ENCODE results near the gene EPRS1. TPM values are rescaled to one million over a fixed set of nuclear protein-coding genes. Genes with fewer than 3 reads are reported as not detected.

Gene EPRS1
- total RNA-seq, 4 donors from 2014 or later, result 16.8 to 101 (median 52.2) TPM

DNA sequence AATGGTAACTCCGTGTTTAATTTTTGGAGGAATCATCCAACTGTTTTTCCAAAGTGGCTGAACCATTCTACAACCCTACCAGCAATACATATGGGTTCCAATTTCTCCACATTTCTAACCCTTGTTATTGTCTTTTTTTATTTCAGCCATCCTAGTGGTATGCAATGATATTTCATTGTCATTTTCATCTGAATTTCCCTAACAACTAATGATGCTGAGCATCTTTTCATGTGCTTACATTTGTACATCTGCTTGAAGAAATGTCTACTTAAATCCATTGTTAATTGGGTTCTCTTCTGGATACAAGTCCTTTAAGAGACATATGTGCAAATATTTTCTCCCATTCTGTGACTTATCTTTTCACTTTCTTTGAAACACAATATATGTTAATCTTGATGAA, 43.3 kb downstream of the EPRS1 start:
- intact Hi-C loops (cut with DNase I; ENCODE audit: low total_unique reads), result no loop called here
- H3K36me3 ChIP-seq, result no peaks in the 10 kb centered on the region

GRCh38 chr1:220001095-220001501, 45.2 kb downstream of the EPRS1 start:
- Histone ChIP-seq H3K27me3 (no peaks in the 10 kb centered on the region), H3K4me3 (no peak overlapping the region), H3K27ac (no peak overlapping the region), H3K36me3 (no peaks in the 10 kb centered on the region), H3K4me1 (no peaks in the 10 kb centered on the region), H3K9me3 (no peaks in the 10 kb centered on the region)
- TF ChIP-seq, protein P1, sequence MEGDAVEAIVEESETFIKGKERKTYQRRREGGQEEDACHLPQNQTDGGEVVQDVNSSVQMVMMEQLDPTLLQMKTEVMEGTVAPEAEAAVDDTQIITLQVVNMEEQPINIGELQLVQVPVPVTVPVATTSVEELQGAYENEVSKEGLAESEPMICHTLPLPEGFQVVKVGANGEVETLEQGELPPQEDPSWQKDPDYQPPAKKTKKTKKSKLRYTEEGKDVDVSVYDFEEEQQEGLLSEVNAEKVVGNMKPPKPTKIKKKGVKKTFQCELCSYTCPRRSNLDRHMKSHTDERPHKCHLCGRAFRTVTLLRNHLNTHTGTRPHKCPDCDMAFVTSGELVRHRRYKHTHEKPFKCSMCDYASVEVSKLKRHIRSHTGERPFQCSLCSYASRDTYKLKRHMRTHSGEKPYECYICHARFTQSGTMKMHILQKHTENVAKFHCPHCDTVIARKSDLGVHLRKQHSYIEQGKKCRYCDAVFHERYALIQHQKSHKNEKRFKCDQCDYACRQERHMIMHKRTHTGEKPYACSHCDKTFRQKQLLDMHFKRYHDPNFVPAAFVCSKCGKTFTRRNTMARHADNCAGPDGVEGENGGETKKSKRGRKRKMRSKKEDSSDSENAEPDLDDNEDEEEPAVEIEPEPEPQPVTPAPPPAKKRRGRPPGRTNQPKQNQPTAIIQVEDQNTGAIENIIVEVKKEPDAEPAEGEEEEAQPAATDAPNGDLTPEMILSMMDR (IDR thresholded peaks at IDR 0.05), result no peak
- TF ChIP-seq POLR2A (IDR thresholded peaks at IDR 0.05), result no peak
- intact Hi-C loops (cut with DNase I; ENCODE audit: low total_unique reads), result no loop called here
- no peak for DNase-seq

More for the DNA sequence above, 43.3 kb downstream of the EPRS1 start:
- Histone ChIP-seq H3K9me3 (no peaks in the 10 kb centered on the region), H3K4me3 (no peak overlapping the region), H3K4me1 (no peaks in the 10 kb centered on the region), H3K27ac (no peak overlapping the region), H3K27me3 (no peaks in the 10 kb centered on the region)
- no peak for DNase-seq
- TF ChIP-seq POLR2A (IDR thresholded peaks at IDR 0.05), result no peak
- TF ChIP-seq, protein P1 (IDR thresholded peaks at IDR 0.05), result no peak

DNA sequence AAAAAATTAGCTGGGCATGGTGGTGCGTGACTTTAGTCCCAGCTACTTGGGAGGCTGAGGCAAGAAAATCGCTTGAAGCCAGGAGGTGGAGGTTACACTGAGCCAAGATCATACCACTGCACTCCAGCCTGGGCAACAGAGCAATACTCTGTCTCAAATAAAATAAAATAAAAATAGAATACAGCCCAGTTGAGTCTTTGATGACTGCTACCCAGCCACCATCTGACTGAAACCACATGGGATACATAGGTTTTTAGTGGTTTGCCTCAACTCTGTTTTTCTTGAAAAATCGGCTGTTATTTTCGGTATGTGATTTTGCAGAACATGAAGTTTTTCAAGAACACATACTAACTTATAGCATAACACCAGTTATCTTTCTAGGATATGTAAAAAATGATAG, 46.5 kb downstream of the EPRS1 start:
- Histone ChIP-seq H3K36me3 (no peaks in the 10 kb centered on the region), H3K4me1 (no peaks in the 10 kb centered on the region), H3K27ac (no peak overlapping the region), H3K27me3 (no peaks in the 10 kb centered on the region), H3K9me3 (no peaks in the 10 kb centered on the region), H3K4me3 (no peak overlapping the region)
- no peak for DNase-seq
- intact Hi-C loops (cut with DNase I; ENCODE audit: low total_unique reads), result no loop called here
- TF ChIP-seq, protein P1 (IDR thresholded peaks at IDR 0.05), result no peak
- TF ChIP-seq POLR2A (IDR thresholded peaks at IDR 0.05), result no peak

Other genes starting within 250 kb of the EPRS1 start
- gene SLC30A10, start 117.9 kb downstream of the EPRS1 start, total RNA-seq, result under 1 TPM in 1 of 4 donors, not detected in 3; 0.69 TPM
- gene BPNT1, start 43.3 kb upstream of the EPRS1 start, total RNA-seq, result 10 to 100 TPM; 12.3 to 28.8 (median 13.5) TPM
- gene IARS2, start 47.6 kb upstream of the EPRS1 start, total RNA-seq, result 10 to 100 TPM; 41.0 to 76.5 (median 49.8) TPM
- gene RAB3GAP2, start 225.9 kb upstream of the EPRS1 start, total RNA-seq, result 10 to 100 TPM in 3 of 4 donors, 1 to 10 TPM in 1; 9.4 to 47.6 (median 33.5) TPM

Data from uterus (tissue), 4 donors.